Calu3 (cell line): Measurements from ENCODE around the gene MYO9A. TPM values are rescaled to one million over a fixed set of nuclear protein-coding genes. Genes with fewer than 3 reads are reported as not detected.

Source experiments
- BruUV-seq: library from RNA; stranded (reverse); fragments of 400-500 nt; replicated peaks from 2 replicates; lab custom pipeline; 2021; lab: Mats Ljungman, UMichigan
- CTCF ChIA-PET: fragments of 300-600 bp; sonication (Branson Sonifier 250); formaldehyde crosslinking; loops from one replicate; lab custom pipeline; 2022; ENCODE audit warnings: antibody characterized with exemption; lab: Charles Lee
- DNase-seq: peaks from one replicate; pipeline ENCODE4 v3.0.0; 2022
- H3K27ac Mint-ChIP-seq: one replicate; pipeline ENCODE4 v1.8.0; 2022; ENCODE audit warnings: mixed read lengths; ENCODE audit not compliant: unreplicated experiment
- H3K27me3 Mint-ChIP-seq: one replicate; pipeline ENCODE4 v1.8.0; 2022; ENCODE audit warnings: mixed read lengths; ENCODE audit not compliant: unreplicated experiment
- H3K36me3 Mint-ChIP-seq: one replicate; pipeline ENCODE4 v1.8.0; 2022; ENCODE audit warnings: mild to moderate bottlenecking, moderate library complexity, mixed read lengths; ENCODE audit not compliant: insufficient read depth, unreplicated experiment
- H3K4me1 Mint-ChIP-seq: one replicate; pipeline ENCODE4 v1.8.0; 2022; ENCODE audit warnings: mild to moderate bottlenecking, low read depth, mixed read lengths; ENCODE audit not compliant: unreplicated experiment
- H3K4me3 Mint-ChIP-seq: one replicate; pipeline ENCODE4 v1.8.0; 2022; ENCODE audit warnings: mild to moderate bottlenecking, low read depth, moderate library complexity, mixed read lengths; ENCODE audit not compliant: unreplicated experiment
- H3K9me3 Mint-ChIP-seq: one replicate; pipeline ENCODE4 v1.8.0; 2022; ENCODE audit warnings: low read depth, mixed read lengths; ENCODE audit not compliant: unreplicated experiment
- intact Hi-C: fragments of 100-400 bp; cut with micrococcal nuclease; formaldehyde crosslinking; loops from one replicate; pipeline ENCODE4 v1.10.0; 2022; ENCODE audit not compliant: unreplicated experiment
- total RNA-seq: library from RNA; stranded (reverse); gene quantifications from 2 replicates; pipeline ENCODE4 v1.2.3, GENCODE V29; 2022
- TF ChIP-seq, protein P1 (sequence below): fragments of 200-600 bp; IDR thresholded peaks from one replicate; pipeline ENCODE4 v1.8.0; 2022; ENCODE audit warnings: antibody characterized with exemption; ENCODE audit not compliant: unreplicated experiment

MYO9A gene
- total RNA-seq, 1 experiment from 2014 or later: 32.8 TPM

DNA sequence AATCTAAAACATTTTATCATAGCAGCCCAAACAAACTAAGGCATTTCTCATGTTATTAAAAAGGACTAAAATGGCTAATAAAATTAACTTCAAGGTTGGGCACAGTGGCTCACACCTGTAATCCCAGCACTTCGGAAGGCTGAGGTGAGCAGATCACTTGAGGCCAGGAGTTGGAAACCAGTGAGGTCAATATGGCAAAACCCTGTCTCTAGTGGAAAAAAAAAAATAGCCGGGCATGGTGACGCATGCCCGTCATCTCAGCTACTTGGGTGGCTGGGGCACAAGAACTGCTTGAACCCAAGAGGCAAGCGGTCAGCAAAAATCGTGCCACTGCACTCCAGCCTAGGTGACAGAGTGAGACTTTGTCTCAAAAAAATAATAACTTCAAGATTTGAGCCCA lies 197.4 kb downstream of the MYO9A start:
- no peak for DNase-seq
- TF ChIP-seq, protein P1, sequence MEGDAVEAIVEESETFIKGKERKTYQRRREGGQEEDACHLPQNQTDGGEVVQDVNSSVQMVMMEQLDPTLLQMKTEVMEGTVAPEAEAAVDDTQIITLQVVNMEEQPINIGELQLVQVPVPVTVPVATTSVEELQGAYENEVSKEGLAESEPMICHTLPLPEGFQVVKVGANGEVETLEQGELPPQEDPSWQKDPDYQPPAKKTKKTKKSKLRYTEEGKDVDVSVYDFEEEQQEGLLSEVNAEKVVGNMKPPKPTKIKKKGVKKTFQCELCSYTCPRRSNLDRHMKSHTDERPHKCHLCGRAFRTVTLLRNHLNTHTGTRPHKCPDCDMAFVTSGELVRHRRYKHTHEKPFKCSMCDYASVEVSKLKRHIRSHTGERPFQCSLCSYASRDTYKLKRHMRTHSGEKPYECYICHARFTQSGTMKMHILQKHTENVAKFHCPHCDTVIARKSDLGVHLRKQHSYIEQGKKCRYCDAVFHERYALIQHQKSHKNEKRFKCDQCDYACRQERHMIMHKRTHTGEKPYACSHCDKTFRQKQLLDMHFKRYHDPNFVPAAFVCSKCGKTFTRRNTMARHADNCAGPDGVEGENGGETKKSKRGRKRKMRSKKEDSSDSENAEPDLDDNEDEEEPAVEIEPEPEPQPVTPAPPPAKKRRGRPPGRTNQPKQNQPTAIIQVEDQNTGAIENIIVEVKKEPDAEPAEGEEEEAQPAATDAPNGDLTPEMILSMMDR: no peak
- intact Hi-C loops: no loop called here
- Mint-ChIP-seq H3K27ac (no peak overlapping the region), H3K27me3 (no peaks in the 10 kb centered on the region), H3K36me3 (no peaks in the 10 kb centered on the region), H3K4me1 (no peaks in the 10 kb centered on the region), H3K4me3 (no peak overlapping the region), H3K9me3 (no peaks in the 10 kb centered on the region)
- CTCF ChIA-PET: no interaction called here
- BruUV-seq: no TSS peak

DNA sequence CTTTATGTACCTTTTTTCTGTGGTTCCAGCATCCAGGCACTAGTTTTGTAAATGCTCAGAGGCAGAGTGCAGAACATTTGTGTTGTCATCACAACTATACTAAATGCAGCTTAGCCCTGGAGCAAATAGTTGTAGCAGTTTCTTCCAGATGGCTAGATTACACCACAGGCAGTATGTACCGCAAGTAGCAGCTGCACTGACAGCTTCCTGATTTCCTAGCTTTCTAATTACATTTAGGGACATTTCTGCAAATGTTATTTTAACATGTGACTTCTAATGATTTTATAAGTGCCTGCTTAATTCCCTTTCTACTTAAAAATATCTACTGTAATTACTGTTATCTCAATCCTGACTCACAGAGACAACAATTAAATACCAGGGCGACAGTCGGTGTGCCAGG lies 201.1 kb downstream of the MYO9A start:
- DNase-seq: no peak

DNA sequence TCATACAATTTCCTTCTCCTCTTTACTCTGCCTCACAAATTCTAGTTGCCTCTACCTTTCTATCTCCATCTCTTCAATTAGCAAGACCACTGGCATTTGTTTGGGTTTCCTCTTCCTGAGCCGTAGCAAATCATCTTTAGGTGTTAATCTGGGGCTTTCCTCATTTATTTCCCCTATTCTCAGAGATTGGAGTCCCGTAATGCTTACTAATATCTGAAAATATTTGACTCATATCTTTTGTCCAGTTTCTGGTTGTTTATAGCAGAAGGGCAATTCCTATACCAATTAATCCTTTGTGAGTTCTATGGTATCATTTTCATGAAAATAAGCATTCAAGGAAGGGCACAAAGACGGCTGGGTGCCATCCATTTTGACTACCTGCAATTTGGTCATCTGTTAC lies 203.9 kb downstream of the MYO9A start:
- no peak for DNase-seq
- intact Hi-C loops: no loop called here
- CTCF ChIA-PET: no interaction called here
- no peaks in the 10 kb centered on the region for H3K4me1 Mint-ChIP-seq
- no peak overlapping the region for H3K4me3 Mint-ChIP-seq
- no peaks in the 10 kb centered on the region for H3K36me3 Mint-ChIP-seq
- TF ChIP-seq, protein P1: no peak
- H3K9me3 Mint-ChIP-seq: peaks cover 4% of the 10 kb centered on the region
- no peaks in the 10 kb centered on the region for H3K27me3 Mint-ChIP-seq
- no TSS peak for BruUV-seq
- H3K27ac Mint-ChIP-seq: no peak overlapping the region

More for the DNA sequence above, 201.1 kb downstream of the MYO9A start:
- no peak overlapping the region for H3K27ac Mint-ChIP-seq
- H3K4me1 Mint-ChIP-seq: no peaks in the 10 kb centered on the region
- intact Hi-C loops: no loop called here
- no peak overlapping the region for H3K4me3 Mint-ChIP-seq
- no peaks in the 10 kb centered on the region for H3K27me3 Mint-ChIP-seq
- CTCF ChIA-PET: interaction anchor here (0.6 kb wide), 1 partner anchor 113 kb away, joined by 4 read pairs; no protein-coding TSS in a partner anchor
- no TSS peak for BruUV-seq
- peaks cover 4% of the 10 kb centered on the region for H3K9me3 Mint-ChIP-seq
- TF ChIP-seq, protein P1: no peak
- H3K36me3 Mint-ChIP-seq: no peaks in the 10 kb centered on the region

DNA sequence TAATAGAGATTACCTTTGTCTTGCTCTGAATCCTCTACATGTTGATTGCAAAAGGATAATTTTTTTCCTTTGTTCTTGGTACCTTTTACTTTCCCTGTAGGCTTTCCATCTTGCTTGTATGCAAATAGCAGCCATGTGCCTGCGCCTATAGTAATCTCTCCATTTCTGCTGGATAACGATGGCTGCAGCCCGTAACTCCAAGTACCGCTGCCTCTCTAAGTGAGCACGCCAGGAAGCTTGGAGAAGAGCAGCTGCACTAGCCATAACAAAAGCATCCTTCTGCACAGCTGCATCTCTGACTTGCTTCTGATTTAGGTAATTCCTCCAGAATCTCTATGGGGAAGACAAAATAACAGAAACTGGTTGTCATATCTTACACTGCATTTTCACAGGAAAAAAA lies 218.3 kb downstream of the MYO9A start:
- no peaks in the 10 kb centered on the region for H3K36me3 Mint-ChIP-seq
- TF ChIP-seq, protein P1: no peak
- no peak overlapping the region for H3K27ac Mint-ChIP-seq
- DNase-seq: no peak
- peaks cover 10% of the 10 kb centered on the region for H3K4me1 Mint-ChIP-seq
- no peaks in the 10 kb centered on the region for H3K27me3 Mint-ChIP-seq
- intact Hi-C loops: no loop called here
- no peak overlapping the region for H3K4me3 Mint-ChIP-seq
- CTCF ChIA-PET: no interaction called here
- H3K9me3 Mint-ChIP-seq: no peaks in the 10 kb centered on the region
- BruUV-seq: no TSS peak
